GM15510 (cell line): Measurements from ENCODE around the gene WDR20.

ENCODE experiments used
- POLR2A ChIP-seq: IDR thresholded peaks from 3 replicates; pipeline ENCODE4 v1.6.1; 2011; ENCODE audit warnings: borderline replicate concordance; ENCODE audit not compliant: insufficient read length; ENCODE audit errors: extremely low read depth

Gene WDR20

DNA sequence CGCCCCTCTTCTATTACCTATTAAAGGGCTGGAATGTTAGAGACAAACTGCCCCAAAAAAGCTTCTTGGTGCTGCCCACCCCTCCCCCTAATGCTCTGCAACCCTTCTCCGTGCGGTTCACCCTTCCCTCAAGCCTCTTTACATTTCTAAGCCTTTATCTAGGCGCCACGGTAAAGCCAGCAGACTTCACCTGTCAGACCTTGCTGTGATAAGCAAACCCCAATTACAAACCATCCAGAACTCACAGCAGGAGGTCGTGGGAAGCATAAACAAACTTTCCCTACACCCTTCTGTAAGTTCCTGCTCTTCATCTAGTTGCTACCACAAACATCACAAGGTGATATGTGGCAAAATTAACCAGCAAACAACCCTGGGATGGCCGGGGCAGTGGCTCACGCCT is 108.4 kb downstream of the WDR20 start:
- TF ChIP-seq POLR2A = no peak

DNA sequence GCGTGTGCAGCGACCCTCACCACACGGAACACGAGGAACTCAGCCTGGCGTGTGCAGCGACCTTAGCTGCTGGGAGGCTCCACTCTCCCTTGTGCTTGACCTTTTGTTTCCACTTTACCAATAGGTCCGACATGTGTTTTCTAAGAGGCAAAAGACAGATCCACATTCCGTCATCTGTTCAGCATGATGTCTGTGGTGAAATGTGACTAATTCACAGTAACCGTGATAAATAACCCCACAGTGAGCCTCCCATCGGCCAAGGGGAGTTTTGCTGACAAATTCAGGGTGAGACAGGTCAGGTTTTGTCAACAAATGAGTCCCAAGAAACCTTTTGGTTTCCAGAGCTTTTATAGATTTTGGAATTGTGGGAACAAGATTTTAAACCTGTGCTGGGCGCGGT is 109.3 kb downstream of the WDR20 start:
- no peak for TF ChIP-seq POLR2A

DNA sequence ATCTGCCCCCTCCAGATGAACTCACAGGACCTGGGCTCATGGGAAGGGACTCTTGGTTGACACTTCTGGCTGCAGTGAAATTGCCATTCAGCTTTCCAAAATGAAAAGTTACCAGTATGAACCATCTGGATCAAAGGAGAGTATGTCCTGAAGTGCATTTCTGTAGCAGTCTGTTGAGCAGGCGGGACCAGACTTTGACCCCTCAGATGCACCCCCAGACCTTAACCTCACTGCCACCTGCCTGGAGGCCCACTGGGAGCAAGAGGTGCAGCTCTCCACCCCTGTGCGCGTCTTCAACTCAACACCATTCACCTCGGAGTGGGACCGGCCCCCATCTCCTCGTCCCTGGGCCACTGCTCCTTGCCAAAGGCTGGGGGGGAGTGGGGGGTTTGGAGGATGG is 110.3 kb downstream of the WDR20 start:
- no peak for TF ChIP-seq POLR2A

DNA sequence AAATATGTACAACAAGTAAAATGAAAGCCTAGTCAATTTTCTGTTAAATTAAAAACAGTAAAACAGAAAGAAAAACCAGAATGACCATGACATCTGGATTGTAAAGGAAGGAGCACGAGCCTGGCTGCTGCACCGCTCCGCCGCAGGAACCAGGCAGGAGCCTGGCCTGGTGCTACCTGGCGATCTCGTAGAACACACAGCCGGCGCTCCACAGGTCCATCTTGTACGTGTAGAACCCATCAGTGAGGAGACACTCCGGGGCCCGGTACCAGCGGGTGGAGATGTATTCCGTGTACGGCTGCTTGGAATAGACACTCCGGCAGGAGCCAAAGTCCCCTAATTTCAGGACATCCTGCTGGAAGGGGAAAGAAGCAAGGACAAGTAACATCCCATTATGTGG is 110.9 kb downstream of the WDR20 start:
- no peak for TF ChIP-seq POLR2A

DNA sequence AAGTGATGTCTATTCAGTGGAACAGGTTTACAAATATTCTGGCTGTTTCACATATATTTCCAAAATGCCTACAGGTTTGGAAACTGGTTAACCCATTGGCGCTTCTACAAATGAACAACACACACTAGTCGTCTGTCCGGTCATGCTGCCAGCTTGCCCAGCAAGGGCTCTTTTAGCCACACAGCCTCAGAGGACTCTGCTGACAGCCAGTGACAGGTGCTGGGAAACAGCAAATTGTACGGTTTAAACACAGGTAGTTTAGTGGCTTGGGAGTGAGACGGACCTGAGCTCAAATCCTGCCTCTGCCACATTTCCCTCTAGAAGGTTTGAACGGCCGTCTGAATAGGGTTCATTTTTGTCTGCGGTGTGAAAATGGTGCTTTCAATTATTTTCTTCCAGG is 111.5 kb downstream of the WDR20 start:
- no peak for TF ChIP-seq POLR2A

DNA sequence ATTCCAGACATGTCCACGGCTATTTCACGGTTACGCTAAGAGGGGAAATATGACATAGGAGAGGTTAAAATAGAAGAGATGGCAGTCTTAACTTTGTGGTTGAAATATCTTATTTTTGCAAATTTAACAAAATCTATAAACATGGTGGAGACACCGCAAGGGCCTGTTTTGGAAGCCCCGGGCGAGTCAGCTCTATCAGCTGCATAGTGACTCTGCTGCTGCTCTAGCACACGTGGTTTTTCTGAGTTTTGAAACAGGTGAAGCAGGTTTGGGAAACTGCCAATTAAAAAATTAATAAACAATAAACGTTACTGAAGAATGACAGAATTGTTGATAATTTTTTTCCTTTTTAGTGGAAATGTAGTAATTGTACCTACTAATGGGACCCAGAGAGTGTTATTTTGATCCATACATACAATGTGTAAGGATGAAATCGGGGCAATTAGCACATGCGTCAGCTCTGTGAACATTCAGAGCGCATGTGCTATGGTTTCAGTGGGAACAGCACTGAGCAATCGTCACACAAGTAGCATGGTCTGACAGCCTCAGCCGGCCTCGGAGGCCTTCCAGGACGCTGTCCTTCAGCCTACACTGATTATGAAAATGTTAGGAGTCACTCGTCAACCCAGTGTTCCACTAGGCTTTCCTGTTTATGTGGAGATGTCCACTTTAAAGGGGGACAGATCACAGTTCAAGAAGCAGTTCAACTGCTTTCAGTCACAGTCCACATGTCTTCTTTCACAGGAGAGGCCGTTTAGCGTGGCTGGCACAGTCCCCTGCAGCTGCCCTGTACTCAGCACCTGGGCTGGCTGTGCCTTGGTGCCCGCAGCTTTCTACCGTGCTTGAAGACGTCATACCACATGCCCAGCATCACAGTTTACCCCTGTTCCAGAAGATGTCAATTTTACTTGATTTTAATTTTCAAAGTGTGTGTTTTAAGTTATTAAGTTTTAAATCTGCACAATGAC is 113.4 kb downstream of the WDR20 start:
- TF ChIP-seq POLR2A = no peak

DNA sequence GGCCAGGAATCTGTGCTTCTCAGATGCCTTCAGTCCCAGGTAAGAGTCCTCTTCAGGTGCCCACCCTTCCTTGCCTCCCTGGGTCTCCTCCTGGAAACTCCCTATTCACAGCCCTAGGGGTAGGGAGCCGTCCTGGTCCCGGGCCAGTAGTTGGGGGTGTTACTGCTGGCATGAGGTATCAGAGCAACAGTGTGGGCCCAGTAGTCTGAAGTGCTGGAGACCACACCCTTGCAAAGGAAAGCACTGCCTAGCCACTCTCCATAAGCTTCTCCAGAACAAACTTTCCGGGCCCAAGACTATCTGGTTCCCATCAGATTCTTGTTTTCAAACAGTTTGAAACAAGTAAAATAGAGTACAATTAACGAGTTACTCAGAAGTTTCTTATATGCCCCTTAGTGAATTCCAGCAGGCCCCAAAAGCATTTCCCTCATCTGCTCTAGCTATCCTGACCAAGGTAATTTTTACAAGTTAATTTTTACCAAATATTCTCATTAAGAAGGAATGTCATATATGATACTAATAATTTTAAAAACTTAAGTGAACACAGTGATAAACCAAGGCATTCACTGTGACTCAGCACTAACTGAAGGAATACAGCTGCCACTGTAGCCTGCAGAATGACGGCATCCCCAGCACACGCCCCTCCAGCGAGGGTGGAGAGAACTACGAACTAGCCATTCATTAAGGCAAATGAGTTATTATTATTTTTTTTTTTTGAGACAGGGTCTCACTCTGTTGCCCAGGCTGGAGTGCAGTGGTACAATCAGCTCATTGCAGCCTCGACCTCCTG is 115.9 kb downstream of the WDR20 start:
- no peak for TF ChIP-seq POLR2A

DNA sequence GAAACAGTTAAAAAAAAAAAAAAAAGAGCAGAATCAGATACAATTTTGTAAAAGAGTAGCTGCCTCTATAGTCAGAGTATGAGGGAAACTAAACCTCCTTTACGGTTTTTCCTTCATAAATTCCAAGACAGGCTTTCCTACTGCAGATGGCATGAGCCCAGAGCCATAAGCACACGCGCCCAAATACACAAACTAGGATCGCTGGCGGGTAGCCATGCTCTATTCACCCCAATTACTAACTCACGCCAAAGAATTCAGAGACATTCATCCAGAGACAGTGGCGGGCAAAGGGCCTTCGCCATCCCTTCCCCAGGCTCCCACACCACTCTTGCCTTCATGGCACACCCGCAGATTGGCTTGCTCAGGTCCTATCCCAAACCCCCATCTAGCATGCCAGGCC is 117.0 kb downstream of the WDR20 start:
- TF ChIP-seq POLR2A = no peak

DNA sequence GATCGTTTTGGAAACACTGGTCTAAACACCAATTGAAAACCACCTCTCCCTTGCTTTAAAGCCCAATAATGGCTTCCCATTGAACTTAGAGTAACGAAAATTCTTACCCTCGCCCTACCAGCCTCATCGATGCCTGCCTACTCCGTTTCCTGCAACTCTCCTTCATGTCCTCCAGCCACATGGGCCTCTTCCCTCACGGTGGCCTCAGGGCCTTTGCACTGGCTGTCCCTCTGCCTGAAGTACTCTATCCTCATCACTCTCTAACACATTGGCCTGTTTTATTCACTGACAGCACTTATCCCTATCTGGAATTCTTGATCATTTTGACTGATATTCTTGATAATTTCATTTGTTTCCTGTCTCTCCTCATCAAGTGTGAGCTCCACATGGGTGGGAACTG is 118.4 kb downstream of the WDR20 start:
- TF ChIP-seq POLR2A = no peak
